H1 (cell line): ENCODE results near the gene GMIP. TPM values are rescaled to one million over a fixed set of nuclear protein-coding genes. Genes with fewer than 3 reads are reported as not detected.

ENCODE experiments used
- SAP30 ChIP-seq: fragments of 300-600 bp; sonication (generic); IDR thresholded peaks from 2 replicates; pipeline ENCODE4 v1.7.1; 2012; ENCODE audit warnings: low read length, moderate library complexity, mild to moderate bottlenecking, inconsistent platforms; ENCODE audit not compliant: insufficient read depth, insufficient replicate concordance
- polyA plus RNA-seq, 7 experiments: library from polyadenylated mRNA; depleted of rRNA in 3 of 7; stranded (reverse) in 5 of 7; unstranded in 2 of 7; fragments of >200 nt in 5 of 7; fragments of 200-250 nt in 2 of 7; gene quantifications; 1 replicate in 5 of 7; 2 replicates in 1 of 7; 4 replicates in 1 of 7; pipeline versions ENCODE4 v1.2.1 to v1.2.3, GENCODE V29; 2011 to 2013; ENCODE audit warnings: missing spikeins in 2 of 7, mixed read lengths in 2 of 7
- total RNA-seq: library from RNA; stranded (reverse); fragmentation: NEBNext Ultra II Directional; extraction: Animal tissue kit (Norgen Biotek cat#: 25700); gene quantifications from 2 replicates; pipeline ENCODE4 v1.2.1, GENCODE V29; 2021

Gene GMIP
- total and polyA plus RNA-seq, 2 of the 8 experiments (the other 6 are each of a cell fraction or from before 2014, with no cell fraction given): 5.7 to 18.1 TPM

DNA sequence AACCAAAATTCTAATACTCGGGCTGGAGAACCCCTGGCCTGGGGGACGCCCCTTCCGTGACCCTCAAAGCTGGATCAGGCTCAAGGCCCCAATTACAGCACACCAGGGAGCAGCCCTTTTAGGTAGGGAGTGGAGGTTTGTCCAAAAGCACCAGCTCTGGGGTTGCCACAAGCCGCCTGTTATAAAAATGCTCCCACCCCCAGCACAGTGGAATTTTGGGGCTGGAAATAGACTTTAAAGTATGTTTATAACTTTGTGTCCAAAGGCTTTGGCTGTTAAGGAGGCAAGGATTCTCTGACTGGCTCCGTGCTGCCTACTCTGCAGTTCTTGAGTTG lies 564 bp upstream of the GMIP start (continued):
- no peak for TF ChIP-seq SAP30
